HEK293 (cell line): ENCODE measurements around the gene ZNF211.

Experiments
- CTCF ChIA-PET: fragments of 350-600 bp; formaldehyde crosslinking; extraction: SDS; loops from one replicate; lab custom pipeline; 2021; ENCODE audit warnings: antibody characterized with exemption; lab: Yijun Ruan, JAX
- POLR2A ChIA-PET: fragments of 300-600 bp; formaldehyde crosslinking; extraction: SDS; loops from one replicate; lab custom pipeline; 2020; ENCODE audit warnings: antibody characterized with exemption, inconsistent platforms; lab: Yijun Ruan, JAX
- H3K27ac ChIP-seq: fragments of 200-500 bp; sonication (Bioruptor generic); 2 replicates; pipeline ENCODE4 v1.5.1; 2014; ENCODE audit warnings: low read depth, low read length, control low read depth, inconsistent platforms; ENCODE audit errors: extremely low read depth
- H3K36me3 ChIP-seq, 2 experiments: fragments of 200-500 bp in 1 of 2; sonication (Bioruptor generic) in 1 of 2; 1 replicate in 1 of 2; 2 replicates in 1 of 2; pipeline ENCODE4 v1.5.1; 2014 to 2017; ENCODE audit warnings: inconsistent platforms in 2 of 2, low read length in 2 of 2; ENCODE audit not compliant: control insufficient read depth in 2 of 2, insufficient read depth in 1 of 2
- H3K4me1 ChIP-seq: fragments of 200-500 bp; sonication (Bioruptor generic); 2 replicates; pipeline ENCODE4 v1.5.1; 2014; ENCODE audit warnings: mild to moderate bottlenecking, low read length, inconsistent platforms; ENCODE audit not compliant: control insufficient read depth, insufficient read depth
- H3K4me3 ChIP-seq: 2 replicates; pipeline ENCODE4 v1.5.1; 2011; ENCODE audit warnings: low read depth, mild to moderate bottlenecking, control low read depth, low read length, moderate library complexity
- H3K9me3 ChIP-seq: fragments of 200-500 bp; sonication (Bioruptor generic); 2 replicates; pipeline ENCODE4 v1.5.1; 2014; ENCODE audit warnings: low read depth, low read length, inconsistent platforms; ENCODE audit not compliant: control insufficient read depth, insufficient read depth
- RBAK ChIP-seq: fragments of 450-650 bp; formaldehyde crosslinking; IDR thresholded peaks from 2 replicates; pipeline ENCODE4 v1.5.1; 2016; ENCODE audit warnings: missing biosample characterization, missing genetic modification characterization
- REPIN1 ChIP-seq: fragments of 450-650 bp; formaldehyde crosslinking; IDR thresholded peaks from 2 replicates; pipeline ENCODE4 v1.5.1; 2017; ENCODE audit warnings: missing biosample characterization, missing genetic modification characterization, low read depth
- SETDB1 ChIP-seq: IDR thresholded peaks from one replicate; pipeline ENCODE4 v1.6.1; 2017; ENCODE audit warnings: mild to moderate bottlenecking, low read length, moderate library complexity, mixed read lengths; ENCODE audit not compliant: insufficient read length
- ZBTB10 ChIP-seq: fragments of 450-650 bp; formaldehyde crosslinking; IDR thresholded peaks from 2 replicates; pipeline ENCODE4 v1.5.1; 2016; ENCODE audit warnings: missing biosample characterization, missing genetic modification characterization
- ZFP37 ChIP-seq: fragments of 450-650 bp; formaldehyde crosslinking; IDR thresholded peaks from 2 replicates; pipeline ENCODE4 v1.5.1; 2016; ENCODE audit warnings: missing biosample characterization, missing genetic modification characterization
- ZNF18 ChIP-seq: fragments of 450-650 bp; formaldehyde crosslinking; IDR thresholded peaks from 2 replicates; pipeline ENCODE4 v1.5.1; 2016; ENCODE audit warnings: missing biosample characterization, missing genetic modification characterization
- ZNF214 ChIP-seq: fragments of 450-650 bp; formaldehyde crosslinking; IDR thresholded peaks from 2 replicates; pipeline ENCODE4 v1.5.1; 2017; ENCODE audit warnings: missing biosample characterization, mild to moderate bottlenecking, missing genetic modification characterization, borderline replicate concordance
- ZNF239 ChIP-seq: fragments of 450-650 bp; formaldehyde crosslinking; IDR thresholded peaks from 2 replicates; pipeline ENCODE4 v1.5.1; 2016; ENCODE audit warnings: missing biosample characterization, missing genetic modification characterization
- ZNF274 ChIP-seq, 2 experiments: fragments of 200-500 bp in 1 of 2; fragments of 450-650 bp in 1 of 2; sonication (Bioruptor generic) in 1 of 2; formaldehyde crosslinking in 1 of 2; IDR thresholded peaks; 2 replicates each; pipeline versions ENCODE4 v1.5.1 to v1.6.1; 2014 to 2016; ENCODE audit warnings: borderline replicate concordance in 1 of 2, inconsistent platforms in 1 of 2, low read length in 1 of 2, missing biosample characterization in 1 of 2, missing genetic modification characterization in 1 of 2
- ZNF624 ChIP-seq: fragments of 450-650 bp; formaldehyde crosslinking; IDR thresholded peaks from 2 replicates; pipeline ENCODE4 v1.5.1; 2017; ENCODE audit warnings: missing biosample characterization, missing genetic modification characterization
- ZNF76 ChIP-seq: fragments of 450-650 bp; formaldehyde crosslinking; IDR thresholded peaks from 2 replicates; pipeline ENCODE4; 2016; ENCODE audit warnings: low read depth, missing biosample characterization, missing genetic modification characterization, borderline replicate concordance
- ZNF792 ChIP-seq: fragments of 450-650 bp; formaldehyde crosslinking; IDR thresholded peaks from 2 replicates; pipeline ENCODE4 v1.5.1; 2016; ENCODE audit warnings: missing biosample characterization, missing genetic modification characterization

The ZNF211 gene

GRCh38 chr19:57682226-57682766 lies 49.3 kb downstream of the ZNF211 start (continued):
- no peak for TF ChIP-seq ZBTB10

- ChIA-PET CTCF (no interaction called here), POLR2A (no interaction called here)
- Histone ChIP-seq H3K27ac (no peak overlapping the region), H3K4me1 (no peaks in the 10 kb centered on the region), H3K4me3 (no peak overlapping the region), H3K9me3 (peaks cover 22% of the 10 kb centered on the region), H3K36me3 (peaks cover 9 to 78% of the 10 kb centered on the region in 2 experiments; a peak in 1 of 3 replicates)
- TF ChIP-seq ZNF274 (IDR thresholded peaks at IDR 0.05; ENCODE audit: low read length), result peak; percentile 38; the same call in 1 of the 2 replicates
- TF ChIP-seq ZNF274 (tag by site-specific recombination; IDR thresholded peaks at IDR 0.05; ENCODE audit: borderline replicate concordance), result peak; percentile 75; the same call in 1 of the 2 replicates
- TF ChIP-seq ZNF792 (tag by site-specific recombination), result no peak
- TF ChIP-seq ZFP37 (tag by site-specific recombination), result no peak
Measured at GRCh38 chr19:57686727-57687126, 53.8 kb downstream of the ZNF211 start.

GRCh38 chr19:57687363-57688010 lies 54.5 kb downstream of the ZNF211 start:
- ChIA-PET CTCF (no interaction called here), POLR2A (no interaction called here)
- no peak overlapping the region for H3K27ac ChIP-seq
- no peak for TF ChIP-seq ZNF624 (tag by site-specific recombination)
- TF ChIP-seq ZNF76 (tag by site-specific recombination), result no peak
- no peak for TF ChIP-seq ZNF274 (IDR thresholded peaks at IDR 0.05; ENCODE audit: low read length)
- peak; percentile 64; the same call in 1 of the 2 replicates for TF ChIP-seq ZNF274 (tag by site-specific recombination; IDR thresholded peaks at IDR 0.05; ENCODE audit: borderline replicate concordance)
- TF ChIP-seq ZBTB10, result no peak
- TF ChIP-seq ZNF214 (tag by site-specific recombination), result no peak
- TF ChIP-seq ZNF239 (tag by site-specific recombination), result peak; percentile 55; the same call in 1 of the 2 replicates
- no peak for TF ChIP-seq REPIN1 (tag by site-specific recombination)
- TF ChIP-seq RBAK (tag by site-specific recombination), result no peak
- TF ChIP-seq ZNF18, result no peak
- TF ChIP-seq SETDB1, result peak; percentile 97
- H3K4me3 ChIP-seq, result no peak overlapping the region
- no peaks in the 10 kb centered on the region for H3K4me1 ChIP-seq
- H3K36me3 ChIP-seq, result peaks cover 9 to 77% of the 10 kb centered on the region in 2 experiments; a peak in 1 of 3 replicates
- peaks cover 22% of the 10 kb centered on the region for H3K9me3 ChIP-seq
